Measurements from ENCODE around the gene BTBD16.

Gene BTBD16

GRCh38 chr10:122323941-122324675 lies 53.0 kb downstream of the BTBD16 start:
- no peak for DNase-seq

GRCh38 chr10:122325235-122325634 lies 54.1 kb downstream of the BTBD16 start:
- DNase-seq = no peak

GRCh38 chr10:122326385-122326784 lies 55.3 kb downstream of the BTBD16 start:
- DNase-seq = no peak

GRCh38 chr10:122326806-122327205 lies 55.7 kb downstream of the BTBD16 start:
- DNase-seq = no peak

- no peak for DNase-seq
These were observed 56.4 kb downstream of the BTBD16 start for GRCh38 chr10:122327237-122328206.

- no peak for DNase-seq
These were observed 57.6 kb downstream of the BTBD16 start for GRCh38 chr10:122328676-122329075.

- DNase-seq = no peak
These were observed 58.3 kb downstream of the BTBD16 start for GRCh38 chr10:122329416-122329815.

GRCh38 chr10:122331100-122331499 lies 60.0 kb downstream of the BTBD16 start:
- no peak for DNase-seq

GRCh38 chr10:122331615-122332446 lies 60.7 kb downstream of the BTBD16 start:
- no peak for DNase-seq

- no peak for DNase-seq
These were observed 61.9 kb downstream of the BTBD16 start for GRCh38 chr10:122333037-122333436.

GRCh38 chr10:122336332-122336731 lies 65.2 kb downstream of the BTBD16 start:
- DNase-seq = no peak

GRCh38 chr10:122336961-122337360 lies 65.9 kb downstream of the BTBD16 start:
- no peak for DNase-seq

GRCh38 chr10:122338609-122339441 lies 67.7 kb downstream of the BTBD16 start:
- DNase-seq = no peak

- DNase-seq = no peak
These were observed 70.2 kb downstream of the BTBD16 start for GRCh38 chr10:122341141-122341810.

- DNase-seq = peak; percentile 15 to 78 (median 47)
These were observed 71.4 kb downstream of the BTBD16 start for GRCh38 chr10:122342293-122343134.

GRCh38 chr10:122343135-122343800 lies 72.2 kb downstream of the BTBD16 start:
- DNase-seq = no peak

GRCh38 chr10:122343936-122344335 lies 72.8 kb downstream of the BTBD16 start:
- no peak for DNase-seq

GRCh38 chr10:122344741-122345258 lies 73.7 kb downstream of the BTBD16 start:
- no peak for DNase-seq

GRCh38 chr10:122346326-122346950 lies 75.3 kb downstream of the BTBD16 start:
- DNase-seq = no peak
